RWPE2 (cell line): ENCODE results near the gene KANSL1L.

Source experiments
- ATAC-seq: fragments of 200-7000 bp; cut with Tn5 transposase; 3 replicates; pipeline ENCODE4 v1.9.1; 2021; ENCODE audit warnings: low read depth
- DNase-seq: peaks from one replicate; pipeline ENCODE4 v3.0.0-alpha.2; 2020; ENCODE audit warnings: low spot score
- H3K27ac ChIP-seq: fragments of 450-650 bp; 2 replicates; pipeline ENCODE4 v1.5.1; 2017; ENCODE audit warnings: mild to moderate bottlenecking; ENCODE audit not compliant: poor library complexity, severe bottlenecking
- H3K27me3 ChIP-seq: fragments of 250-450 bp; sonication (Bioruptor Pico); 2 replicates; pipeline ENCODE4 v1.5.1; 2021; ENCODE audit warnings: mild to moderate bottlenecking, moderate library complexity; ENCODE audit not compliant: insufficient read depth, poor library complexity, severe bottlenecking
- H3K36me3 ChIP-seq: fragments of 250-450 bp; sonication (Bioruptor Pico); 2 replicates; pipeline ENCODE4 v1.5.1; 2020; ENCODE audit warnings: low read depth, mild to moderate bottlenecking, moderate library complexity
- H3K4me1 ChIP-seq: fragments of 250-450 bp; sonication (Bioruptor Pico); 2 replicates; pipeline ENCODE4 v1.5.1; 2021; ENCODE audit warnings: mild to moderate bottlenecking, moderate library complexity; ENCODE audit not compliant: insufficient read depth, poor library complexity, severe bottlenecking
- H3K4me3 ChIP-seq: fragments of 250-450 bp; sonication (Bioruptor Pico); 2 replicates; pipeline ENCODE4 v1.5.1; 2021; ENCODE audit warnings: mild to moderate bottlenecking, moderate library complexity; ENCODE audit not compliant: severe bottlenecking
- H3K9me3 ChIP-seq: fragments of 250-450 bp; sonication (Bioruptor Pico); 2 replicates; pipeline ENCODE4 v1.5.1; 2021; ENCODE audit warnings: mild to moderate bottlenecking, moderate library complexity; ENCODE audit not compliant: severe bottlenecking
- CTCF ChIP-seq: fragments of 450-650 bp; IDR thresholded peaks from one replicate; pipeline ENCODE4 v1.5.1; 2017; ENCODE audit warnings: mild to moderate bottlenecking, moderate library complexity; ENCODE audit not compliant: poor library complexity, severe bottlenecking

KANSL1L gene

GRCh38 chr2:210004881-210005280 lies 166.3 kb downstream of the KANSL1L start:
- Histone ChIP-seq H3K4me1 (peaks cover 14% of the 10 kb centered on the region), H3K27me3 (no peaks in the 10 kb centered on the region), H3K36me3 (peaks cover 58% of the 10 kb centered on the region), H3K4me3 (no peak overlapping the region), H3K27ac (no peak overlapping the region), H3K9me3 (no peaks in the 10 kb centered on the region)
- DNase-seq, result no peak
- no peak for ATAC-seq
- TF ChIP-seq CTCF, result no peak

- Histone ChIP-seq H3K4me1 (peaks cover 14% of the 10 kb centered on the region), H3K36me3 (peaks cover 43% of the 10 kb centered on the region), H3K9me3 (no peaks in the 10 kb centered on the region), H3K27ac (no peak overlapping the region), H3K27me3 (no peaks in the 10 kb centered on the region), H3K4me3 (peak overlapping the region; percentile 76)
- DNase-seq, result no peak
- ATAC-seq, result no peak
- TF ChIP-seq CTCF, result no peak
Observed at GRCh38 chr2:210003359-210003758, 167.8 kb downstream of the KANSL1L start.

- ATAC-seq, result peak; percentile 99
- H3K27ac ChIP-seq, result peak within 1 kb of the TSS; percentile 20
- peak; percentile 92 for DNase-seq
- peaks cover 14% of the 10 kb centered on the region for H3K4me1 ChIP-seq
- H3K36me3 ChIP-seq, result peaks cover 35% of the 10 kb centered on the region
- no peaks in the 10 kb centered on the region for H3K9me3 ChIP-seq
- H3K27me3 ChIP-seq, result no peaks in the 10 kb centered on the region
- H3K4me3 ChIP-seq, result peak within 1 kb of the TSS; percentile 76
- no peak for TF ChIP-seq CTCF
Observed at GRCh38 chr2:210002158-210003157, 168.8 kb downstream of the KANSL1L start, which contains the start of gene RPE. RPE (plus strand) TSS chr2:210002638; CDS start chr2:210002662, 24 bp downstream.

- Histone ChIP-seq H3K27ac (no peak overlapping the region), H3K4me1 (peaks cover 14% of the 10 kb centered on the region), H3K36me3 (peaks cover 17% of the 10 kb centered on the region), H3K27me3 (no peaks in the 10 kb centered on the region), H3K4me3 (no peak overlapping the region), H3K9me3 (no peaks in the 10 kb centered on the region)
- DNase-seq (no peak), ATAC-seq (no peak)
- TF ChIP-seq CTCF, result no peak
Observed at GRCh38 chr2:210000464-210001324, 170.5 kb downstream of the KANSL1L start.
